ENCODE measurements around the gene TSHZ2.

DNA sequence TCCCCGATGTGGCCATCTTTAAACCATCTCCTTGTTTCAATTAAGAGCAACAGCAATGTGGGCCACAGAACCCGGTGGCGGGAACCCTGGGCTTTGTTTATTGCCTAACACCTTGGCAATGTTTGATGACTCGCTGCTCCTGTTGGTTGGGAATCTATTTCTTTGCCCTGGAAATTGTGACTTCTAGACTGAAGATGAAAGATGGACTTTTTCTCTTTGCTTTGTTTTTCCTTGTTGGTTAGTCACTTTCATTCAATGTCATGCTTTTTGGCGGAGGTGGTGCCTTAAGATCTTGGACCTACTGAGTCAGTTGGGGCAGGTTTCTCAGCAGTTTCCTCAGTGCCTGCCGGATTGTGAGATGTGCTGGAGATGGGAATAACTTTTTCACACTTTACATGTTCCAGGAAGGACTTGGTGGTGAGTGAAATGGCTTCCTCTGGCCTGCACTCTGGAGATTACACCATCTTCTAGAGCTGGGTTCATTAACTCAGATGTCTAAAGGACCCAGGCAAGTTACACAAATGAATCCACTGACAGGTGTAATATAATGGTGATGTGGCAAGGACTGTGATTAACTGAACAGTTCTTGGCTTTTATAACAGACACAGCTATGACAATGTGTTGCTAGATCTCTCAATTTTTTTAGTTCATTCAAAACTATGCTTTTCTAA, 56.3 kb downstream of the TSHZ2 start:
- TF ChIP-seq RFX5 (IDR thresholded peaks at IDR 0.05; ENCODE audit: low read depth, low read length), result no peak
- TF ChIP-seq CTCF (conservative IDR thresholded peaks at IDR 0.05; ENCODE audit: low read depth, low read length), result no peak
- no peak for TF ChIP-seq POLR2A (IDR thresholded peaks at IDR 0.05; ENCODE audit: low read depth, low read length)
- TF ChIP-seq SMC3 (IDR thresholded peaks at IDR 0.05; ENCODE audit: low read depth, low read length), result no peak
- no peak for TF ChIP-seq MAFK (IDR thresholded peaks at IDR 0.05; ENCODE audit: low read depth, low read length)
- no peak for TF ChIP-seq MXI1 (IDR thresholded peaks at IDR 0.05; ENCODE audit: borderline replicate concordance, low read depth, low read length)
- TF ChIP-seq, protein P1, sequence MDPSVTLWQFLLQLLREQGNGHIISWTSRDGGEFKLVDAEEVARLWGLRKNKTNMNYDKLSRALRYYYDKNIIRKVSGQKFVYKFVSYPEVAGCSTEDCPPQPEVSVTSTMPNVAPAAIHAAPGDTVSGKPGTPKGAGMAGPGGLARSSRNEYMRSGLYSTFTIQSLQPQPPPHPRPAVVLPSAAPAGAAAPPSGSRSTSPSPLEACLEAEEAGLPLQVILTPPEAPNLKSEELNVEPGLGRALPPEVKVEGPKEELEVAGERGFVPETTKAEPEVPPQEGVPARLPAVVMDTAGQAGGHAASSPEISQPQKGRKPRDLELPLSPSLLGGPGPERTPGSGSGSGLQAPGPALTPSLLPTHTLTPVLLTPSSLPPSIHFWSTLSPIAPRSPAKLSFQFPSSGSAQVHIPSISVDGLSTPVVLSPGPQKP (IDR thresholded peaks at IDR 0.05; ENCODE audit: borderline replicate concordance, low read depth, low read length), result no peak
- TF ChIP-seq FOS (IDR thresholded peaks at IDR 0.05; ENCODE audit: low read depth, low read length), result no peak
- no peak for TF ChIP-seq MAZ (IDR thresholded peaks at IDR 0.05; ENCODE audit: borderline replicate concordance, low read depth, low read length)
- no peak for TF ChIP-seq BHLHE40 (IDR thresholded peaks at IDR 0.05; ENCODE audit: low read depth, low read length)
- TF ChIP-seq RCOR1 (IDR thresholded peaks at IDR 0.05; ENCODE audit: insufficient replicate concordance, low read length), result no peak
- no peak for TF ChIP-seq CEBPB (IDR thresholded peaks at IDR 0.05; ENCODE audit: low read depth, low read length)
- no peak for TF ChIP-seq RAD21 (IDR thresholded peaks at IDR 0.05; ENCODE audit: low read length)
- TF ChIP-seq USF2 (IDR thresholded peaks at IDR 0.05; ENCODE audit: low read depth, low read length), result no peak

Measured in IMR-90 (cell line).